Heart right ventricle (tissue), 16 donors: ENCODE data around the gene NRXN2. TPM values are rescaled to one million over a fixed set of nuclear protein-coding genes. Genes with fewer than 3 reads are reported as not detected.

Experiments
- ATAC-seq, 8 donors: fragments of 200-7000 bp; cut with Tn5 transposase; one replicate each; pipeline ENCODE4 v1.9.1; 2020; ENCODE audit warnings: mild to moderate bottlenecking in 8 of 8, moderate library complexity in 8 of 8, moderate number of reproducible peaks in 1 of 8
- DNase-seq, 2 donors: peaks; one replicate each; pipeline ENCODE4 v3.0.0-alpha.2; 2020
- H3K27ac ChIP-seq, 10 donors: fragments of 200-600 bp; sonication (generic) in 2 of 10; one replicate each; pipeline versions ENCODE4 v1.5.0 to v1.8.0; 2020 to 2022; ENCODE audit warnings: mild to moderate bottlenecking in 3 of 10
- H3K27me3 ChIP-seq, 7 donors: fragments of 200-600 bp; one replicate each; pipeline ENCODE4 v1.8.0; 2021 to 2022; ENCODE audit warnings: mild to moderate bottlenecking in 2 of 7
- H3K36me3 ChIP-seq, 9 donors: fragments of 200-600 bp; sonication (generic) in 1 of 9; one replicate each; pipeline versions ENCODE4 v1.5.0 to v1.8.0; 2020 to 2022; ENCODE audit warnings: mild to moderate bottlenecking in 2 of 9
- H3K4me1 ChIP-seq, 9 donors: fragments of 200-600 bp; sonication (generic) in 1 of 9; one replicate each; pipeline versions ENCODE4 v1.5.0 to v1.8.0; 2020 to 2022; ENCODE audit warnings: mild to moderate bottlenecking in 4 of 9
- H3K4me3 ChIP-seq, 10 donors: fragments of 200-600 bp; sonication (generic) in 2 of 10; one replicate each; pipeline versions ENCODE4 v1.5.0 to v1.8.0; 2020 to 2022; ENCODE audit warnings: mild to moderate bottlenecking in 7 of 10, moderate library complexity in 2 of 10
- H3K9me3 ChIP-seq, 11 donors: fragments of 200-600 bp in 10 of 11; sonication (generic) in 2 of 11; one replicate each; pipeline versions ENCODE4 v1.5.0 to v1.8.0; 2013 to 2022; ENCODE audit warnings: mild to moderate bottlenecking in 2 of 11, control low read depth in 1 of 11, moderate library complexity in 1 of 11
- WGBS, 2 donors: extraction: QIAGEN DNeasy Blood & Tissue Kit; methylation state at CpG; one replicate each; pipeline ENCODE4 v1.1.7; 2013; ENCODE audit warnings: inconsistent platforms in 1 of 2; 5-methylcytosine and 5-hydroxymethylcytosine counted together
- intact Hi-C, 10 donors: fragments of 100-400 bp; cut with DNase I; formaldehyde crosslinking; loops; one replicate each; pipeline versions ENCODE4 v1.11.1 to v1.14.2; 2022
- polyA plus RNA-seq, 2 donors: library from polyadenylated mRNA; stranded (reverse); fragments of 200-250 nt; gene quantifications; one replicate each; pipeline ENCODE4 v1.2.3, GENCODE V29; 2013
- total RNA-seq, 10 donors: library from RNA; stranded (reverse); fragmentation: NEBNext Ultra II Directional in 3 of 10; extraction: Animal tissue kit (Norgen Biotek cat#: 25700) in 3 of 10; gene quantifications; one replicate each; pipeline versions ENCODE4 v1.2.1 to v1.2.4, GENCODE V29; 2021 to 2023
- TF ChIP-seq, protein P1 (sequence below), 9 donors: fragments of 200-600 bp; sonication (generic) in 2 of 9; IDR thresholded peaks; one replicate each; pipeline versions ENCODE4 v1.5.0 to v1.8.0; 2021 to 2022; ENCODE audit warnings: antibody characterized with exemption in 9 of 9, mild to moderate bottlenecking in 5 of 9, moderate library complexity in 1 of 9
- donor health status: Arrhythmogenic right ventricular cardiomyopathy.
- donor health status: ischemic (EF 13 %, LVEDD 7.1; RV severe dilation, severe dysfunction).
- donor health status: healthy with polysubstance abuse.
- donor health status: DM: no; HTN: yes; CAD: no.
- donor health status: DM: no; HTN: no; CAD: no.
- donor health status: ischemic (EF 25% LVEDD 6.9; RV normal size, moderate dysfunction).
- donor health status: ischemic (EF 25% LVEDD 5.7; RV mildly dilated, moderate dysfunction).
- donor health status: healthy.
- donor health status: DM: yes; HTN: yes; CAD: no.
- donor health status: Ischemic cardiomyopathy.
- donor health status: ischemic (EF 35%, LVEDD 5.7; RV mildly dilated, moderate dysfunction).
- donor health status: nonischemic (EF 11% LVEDD 7.7; RV severe dilation, severe dysfunction).
- donor health status: DM: yes; HTN: yes; CAD: no.
- donor health status: PGD.
- donor health status: ischemic (EF 29% LVEDD 5.4; RV normal size, mild dysfunction).
- donor health status: nonischemic (EF 23%, LVEDD 6.1; RV moderate dilation, normal function).

Gene NRXN2
- total and polyA plus RNA-seq, 12 donors = 0.45 to 5.5 (median 1.4) TPM

DNA sequence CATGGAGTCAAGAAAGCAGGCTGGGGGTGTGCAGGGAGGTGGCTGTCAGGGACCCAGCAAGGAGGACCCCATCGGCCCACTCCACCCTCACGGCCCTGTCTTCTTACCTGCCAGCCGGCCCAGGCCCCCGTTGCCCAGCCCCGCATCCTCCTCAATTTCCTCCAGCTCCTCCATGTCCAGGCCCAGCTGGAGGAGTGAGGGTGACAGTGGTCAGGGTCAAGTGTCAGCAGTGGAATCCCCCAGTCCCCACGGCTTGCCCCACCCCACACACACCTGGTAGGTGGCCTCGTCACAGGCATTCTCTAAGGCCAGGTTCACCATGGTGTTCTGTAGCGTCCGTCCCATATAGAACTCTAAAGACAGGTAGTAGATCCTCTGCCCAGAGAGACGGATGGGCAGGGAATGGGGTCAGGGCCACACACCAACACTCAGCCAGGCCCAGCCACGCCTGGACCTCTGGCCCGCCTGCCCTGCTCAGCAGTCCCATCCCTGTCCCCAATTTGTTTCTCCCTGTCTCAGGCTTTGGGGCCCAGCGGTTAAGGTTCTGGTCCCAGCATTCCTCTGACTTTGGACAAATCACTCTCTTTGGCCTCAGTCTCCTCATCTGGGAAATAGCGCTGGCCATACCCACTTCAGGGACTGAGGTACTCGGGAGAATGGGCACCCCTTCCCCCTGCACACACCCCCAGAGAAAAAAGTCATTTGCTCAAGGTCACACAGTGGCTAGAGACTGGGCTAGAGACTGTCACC, 35.5 kb upstream of the NRXN2 start:
- peaks cover 22 to 67% (median 46%) of the 10 kb centered on the region in 9 donors for H3K4me1 ChIP-seq
- H3K9me3 ChIP-seq = no peaks in the 10 kb centered on the region
- H3K27me3 ChIP-seq = no peaks in the 10 kb centered on the region
- intact Hi-C loops = no loop called here
- H3K36me3 ChIP-seq = peaks cover 0 to 26% (median 3%) of the 10 kb centered on the region in 9 donors
- peak overlapping the region in 9 of 10 donors; percentile 69 to 87 (median 82) for H3K27ac ChIP-seq
- WGBS, 2 donors = 89% methylated on average over 15 of the region's 15 CpGs
- DNase-seq (no peak), ATAC-seq (no peak)
- TF ChIP-seq, protein P1, sequence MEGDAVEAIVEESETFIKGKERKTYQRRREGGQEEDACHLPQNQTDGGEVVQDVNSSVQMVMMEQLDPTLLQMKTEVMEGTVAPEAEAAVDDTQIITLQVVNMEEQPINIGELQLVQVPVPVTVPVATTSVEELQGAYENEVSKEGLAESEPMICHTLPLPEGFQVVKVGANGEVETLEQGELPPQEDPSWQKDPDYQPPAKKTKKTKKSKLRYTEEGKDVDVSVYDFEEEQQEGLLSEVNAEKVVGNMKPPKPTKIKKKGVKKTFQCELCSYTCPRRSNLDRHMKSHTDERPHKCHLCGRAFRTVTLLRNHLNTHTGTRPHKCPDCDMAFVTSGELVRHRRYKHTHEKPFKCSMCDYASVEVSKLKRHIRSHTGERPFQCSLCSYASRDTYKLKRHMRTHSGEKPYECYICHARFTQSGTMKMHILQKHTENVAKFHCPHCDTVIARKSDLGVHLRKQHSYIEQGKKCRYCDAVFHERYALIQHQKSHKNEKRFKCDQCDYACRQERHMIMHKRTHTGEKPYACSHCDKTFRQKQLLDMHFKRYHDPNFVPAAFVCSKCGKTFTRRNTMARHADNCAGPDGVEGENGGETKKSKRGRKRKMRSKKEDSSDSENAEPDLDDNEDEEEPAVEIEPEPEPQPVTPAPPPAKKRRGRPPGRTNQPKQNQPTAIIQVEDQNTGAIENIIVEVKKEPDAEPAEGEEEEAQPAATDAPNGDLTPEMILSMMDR (IDR thresholded peaks at IDR 0.05) = no peak
- H3K4me3 ChIP-seq = peak overlapping the region in 9 of 10 donors; percentile 20 to 53 (median 49)

DNA sequence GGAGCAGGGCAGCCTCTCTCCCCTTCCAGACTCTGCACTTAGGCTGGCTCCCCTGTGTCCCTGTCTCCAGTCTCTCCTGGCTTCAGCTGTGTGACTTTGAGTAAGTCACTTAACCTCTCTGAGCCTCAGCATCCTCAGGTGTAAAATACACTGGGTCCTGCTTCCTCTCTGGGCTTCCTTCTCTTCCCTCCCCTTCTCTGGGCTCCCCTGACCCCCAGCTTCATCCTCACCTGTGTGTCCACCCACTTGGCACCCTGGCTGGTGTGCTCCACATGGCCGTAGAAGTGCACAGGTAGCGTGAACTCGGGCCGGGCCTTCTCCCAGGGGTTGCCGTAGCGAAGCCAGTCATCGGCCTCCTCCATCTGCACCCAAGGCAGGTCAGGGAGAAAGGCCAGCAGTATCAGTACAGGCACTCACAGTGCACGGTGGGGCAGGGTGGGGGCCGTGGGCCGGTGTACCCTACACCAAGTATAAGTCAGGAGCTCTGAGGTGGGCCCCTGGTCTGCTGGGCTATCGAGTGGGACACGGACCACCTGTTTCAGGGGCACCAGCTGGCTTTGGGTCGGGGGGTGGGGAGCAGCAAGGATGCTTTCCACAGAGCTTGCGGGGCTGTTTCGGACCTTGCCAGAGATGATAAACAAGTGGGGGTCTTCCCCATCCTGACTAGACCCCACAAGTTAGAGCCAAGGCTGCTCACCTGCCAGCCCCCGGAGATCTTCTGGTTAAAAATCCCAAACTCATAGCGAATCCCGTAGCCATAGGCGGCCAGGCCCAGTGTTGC, 34.7 kb upstream of the NRXN2 start:
- no peaks in the 10 kb centered on the region for H3K27me3 ChIP-seq
- H3K27ac ChIP-seq = no peak overlapping the region
- H3K9me3 ChIP-seq = no peaks in the 10 kb centered on the region
- intact Hi-C loops = no loop called here
- DNase-seq (no peak), ATAC-seq (no peak)
- H3K4me3 ChIP-seq = no peak overlapping the region
- 88 to 91% methylated on average over 19 of the region's 19 CpGs for WGBS, 2 donors
- H3K4me1 ChIP-seq = peaks cover 14 to 59% (median 39%) of the 10 kb centered on the region in 9 donors
- H3K36me3 ChIP-seq = peaks cover 0 to 21% (median 3%) of the 10 kb centered on the region in 9 donors
- TF ChIP-seq, protein P1 (IDR thresholded peaks at IDR 0.05) = no peak

DNA sequence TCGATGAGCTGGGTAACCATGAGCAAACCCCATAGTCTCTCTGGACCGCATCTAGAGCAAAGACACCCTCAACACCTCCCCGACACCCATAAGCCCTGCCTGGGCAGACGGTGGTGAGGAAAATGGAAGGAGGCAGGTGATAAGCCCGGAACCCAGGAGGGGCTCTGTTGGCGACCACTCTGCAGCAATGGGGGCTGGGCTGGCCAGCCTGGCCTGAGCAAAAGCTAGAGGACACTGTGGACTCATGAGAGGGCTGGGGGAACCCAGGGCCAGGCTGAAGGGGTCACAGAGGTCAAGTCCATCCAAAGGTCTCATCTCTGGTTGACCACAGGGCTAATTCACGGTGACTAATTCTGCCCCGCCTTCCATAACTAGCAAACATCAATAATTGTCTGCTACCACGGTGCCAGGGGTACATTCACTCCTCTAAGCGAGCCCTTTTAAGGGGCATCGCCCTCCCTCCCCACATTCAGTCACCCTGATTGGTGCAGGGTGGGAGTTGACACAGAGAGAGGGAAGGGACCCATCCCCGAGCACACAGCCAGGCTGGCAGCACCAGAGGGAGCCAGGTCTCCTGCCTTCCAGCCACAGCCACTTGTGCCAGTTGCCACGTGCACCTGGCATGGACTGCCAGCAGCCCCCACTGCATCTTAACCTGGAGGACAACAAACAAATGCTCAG, 32.8 kb upstream of the NRXN2 start:
- Histone ChIP-seq H3K36me3 (peaks cover 0 to 33% (median 10%) of the 10 kb centered on the region in 9 donors), H3K4me1 (peaks cover 14 to 40% (median 19%) of the 10 kb centered on the region in 9 donors), H3K27ac (no peak overlapping the region), H3K27me3 (no peaks in the 10 kb centered on the region), H3K9me3 (no peaks in the 10 kb centered on the region), H3K4me3 (no peak overlapping the region)
- DNase-seq (no peak), ATAC-seq (no peak)
- TF ChIP-seq, protein P1 (IDR thresholded peaks at IDR 0.05) = no peak
- intact Hi-C loops = no loop called here
- 82 to 86% methylated on average over 13 of the region's 13 CpGs for WGBS, 2 donors
